Measurements from ENCODE around the gene STK32B. TPM values are rescaled to one million over a fixed set of nuclear protein-coding genes. Genes with fewer than 3 reads are reported as not detected.

Gene STK32B
- total and polyA plus RNA-seq, 4 donors: 0.02 to 0.28 (median 0.08) TPM; not detected in 1

- WGBS: 68% methylated on average over 5 of the region's 5 CpGs
- TF ChIP-seq RAD21 (IDR thresholded peaks at IDR 0.05) (no peak), ZBTB33 (IDR thresholded peaks at IDR 0.05) (no peak), YY1 (IDR thresholded peaks at IDR 0.05) (no peak), JUND (IDR thresholded peaks at IDR 0.05) (no peak), HNF4A (conservative IDR thresholded peaks at IDR 0.05) (no peak), RXRA (IDR thresholded peaks at IDR 0.05) (no peak), SP1 (IDR thresholded peaks at IDR 0.05) (no peak), CTCF (IDR thresholded peaks at IDR 0.05; ENCODE audit: low read depth, low read length, missing input control) (no peak), TAF1 (conservative IDR thresholded peaks at IDR 0.05) (no peak), GABPA (IDR thresholded peaks at IDR 0.05 in 1 of 2, conservative IDR thresholded peaks at IDR 0.05 in 1 of 2) (no peak), FOXA2 (IDR thresholded peaks at IDR 0.05) (no peak), NR2F2 (IDR thresholded peaks at IDR 0.05) (no peak), EGR1 (IDR thresholded peaks at IDR 0.05; ENCODE audit: low read depth in 2 of 2) (no peak), ATF3 (IDR thresholded peaks at IDR 0.05) (no peak), FOXA1 (IDR thresholded peaks at IDR 0.05) (no peak), HNF4G (IDR thresholded peaks at IDR 0.05) (no peak), REST (IDR thresholded peaks at IDR 0.05) (no peak)
- no peak overlapping the region for H3K9ac ChIP-seq (ENCODE audit: low read depth in 1 of 2, low read length in 2 of 2)
These were observed 324.7 kb downstream of the STK32B start for GRCh38 chr4:5376015-5376414.

GRCh38 chr4:5378002-5378401 is 326.7 kb downstream of the STK32B start:
- no peak overlapping the region for H3K9ac ChIP-seq (ENCODE audit: low read depth in 1 of 2, low read length in 2 of 2)
- H3K4me3 ChIP-seq (ENCODE audit: low read depth in 1 of 3, low read length in 3 of 3): no peak overlapping the region
- 75% methylated on average over 8 of the region's 8 CpGs for WGBS
- H3K4me1 ChIP-seq (ENCODE audit: control insufficient read depth in 4 of 4, insufficient read depth in 4 of 4, low read length in 3 of 4): no peaks in the 10 kb centered on the region
- H3K36me3 ChIP-seq (ENCODE audit: control insufficient read depth in 4 of 4, insufficient read depth in 3 of 4, low read depth in 1 of 4, low read length in 3 of 4): no peaks in the 10 kb centered on the region
- peaks cover 0 to 2% (median under 1%) of the 10 kb centered on the region in 4 donors for H3K27me3 ChIP-seq (ENCODE audit: control insufficient read depth in 4 of 4, insufficient read depth in 4 of 4, low read length in 3 of 4)
- no peak overlapping the region for H3K27ac ChIP-seq (ENCODE audit: low read depth in 1 of 2, low read length in 2 of 2)
- H3K9me3 ChIP-seq (ENCODE audit: control insufficient read depth in 4 of 4, low read length in 3 of 4): peaks cover 0 to 5% (median 0%) of the 10 kb centered on the region in 4 donors
- DNase-seq (ENCODE audit: low spot score): no peak
- TF ChIP-seq MAX (IDR thresholded peaks at IDR 0.05) (no peak), FOXA1 (IDR thresholded peaks at IDR 0.05) (no peak), JUND (IDR thresholded peaks at IDR 0.05) (no peak), EGR1 (IDR thresholded peaks at IDR 0.05; ENCODE audit: low read depth in 2 of 2) (no peak), REST (IDR thresholded peaks at IDR 0.05) (no peak), YY1 (IDR thresholded peaks at IDR 0.05) (no peak), RXRA (IDR thresholded peaks at IDR 0.05) (no peak), ZBTB33 (IDR thresholded peaks at IDR 0.05) (no peak), ATF3 (IDR thresholded peaks at IDR 0.05) (no peak), HNF4A (conservative IDR thresholded peaks at IDR 0.05) (no peak), FOXA2 (IDR thresholded peaks at IDR 0.05) (no peak)

More at GRCh38 chr4:5376015-5376414, 324.7 kb downstream of the STK32B start:
- H3K27ac ChIP-seq (ENCODE audit: low read depth in 1 of 2, low read length in 2 of 2): no peak overlapping the region
- H3K4me1 ChIP-seq (ENCODE audit: control insufficient read depth in 4 of 4, insufficient read depth in 4 of 4, low read length in 3 of 4): no peaks in the 10 kb centered on the region
- H3K27me3 ChIP-seq (ENCODE audit: control insufficient read depth in 4 of 4, insufficient read depth in 4 of 4, low read length in 3 of 4): peaks cover 0 to 2% (median under 1%) of the 10 kb centered on the region in 4 donors
- H3K9me3 ChIP-seq (ENCODE audit: control insufficient read depth in 4 of 4, low read length in 3 of 4): peaks cover 0 to 5% (median 0%) of the 10 kb centered on the region in 4 donors
- DNase-seq (ENCODE audit: low spot score): no peak
- H3K36me3 ChIP-seq (ENCODE audit: control insufficient read depth in 4 of 4, insufficient read depth in 3 of 4, low read depth in 1 of 4, low read length in 3 of 4): no peaks in the 10 kb centered on the region
- H3K4me3 ChIP-seq (ENCODE audit: low read depth in 1 of 3, low read length in 3 of 3): no peak overlapping the region

Data from liver (tissue), 9 donors.